Neural progenitor cell (in vitro differentiated cells): ENCODE measurements around the gene ARHGAP24.

Experiments
- EZH2 ChIP-seq: fragments of 200-600 bp; sonication (generic); IDR thresholded peaks from 2 replicates; pipeline ENCODE4 v1.6.1; 2017; ENCODE audit warnings: antibody characterized with exemption, mild to moderate bottlenecking, moderate library complexity
- TF ChIP-seq, protein P1 (sequence below): fragments of 200-600 bp; sonication (generic); IDR thresholded peaks from 2 replicates; pipeline ENCODE4 v1.5.1; 2017; ENCODE audit warnings: antibody characterized with exemption, mild to moderate bottlenecking

DNA sequence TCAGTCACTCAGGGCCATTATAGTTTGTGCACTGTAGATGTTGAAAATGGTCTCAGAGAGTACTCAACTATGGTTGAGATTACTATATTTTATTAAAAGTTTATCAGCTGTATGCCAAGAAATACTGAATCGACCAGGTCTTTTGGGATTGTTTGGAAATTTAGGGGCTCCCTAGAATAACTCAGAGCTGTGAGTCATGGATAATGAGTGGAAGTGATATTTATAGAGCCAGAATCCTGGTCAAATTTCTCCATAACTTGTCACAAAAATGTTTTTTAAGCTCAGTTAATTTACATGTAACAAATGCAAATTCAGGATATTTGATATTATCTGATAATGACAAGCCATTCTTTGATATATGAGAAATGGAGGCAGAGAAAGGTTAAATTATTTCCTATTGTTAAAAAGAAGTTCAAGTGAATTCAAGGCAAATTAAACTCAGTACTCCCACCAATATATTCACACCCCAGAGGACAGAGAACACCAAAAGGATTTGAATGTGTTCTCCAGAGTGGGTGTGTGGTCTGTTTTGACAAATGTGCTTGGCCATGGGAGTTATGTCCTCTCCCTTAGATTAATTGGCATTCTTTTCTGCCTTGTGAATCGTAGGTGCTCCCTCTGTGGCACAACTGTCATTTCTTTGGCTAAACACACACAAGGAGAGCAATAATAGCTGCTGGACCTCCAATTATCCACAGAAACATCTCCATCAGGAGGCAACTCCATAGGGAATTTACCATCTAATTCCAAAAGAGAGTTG lies 37.7 kb downstream of the ARHGAP24 start:
- TF ChIP-seq, protein P1, sequence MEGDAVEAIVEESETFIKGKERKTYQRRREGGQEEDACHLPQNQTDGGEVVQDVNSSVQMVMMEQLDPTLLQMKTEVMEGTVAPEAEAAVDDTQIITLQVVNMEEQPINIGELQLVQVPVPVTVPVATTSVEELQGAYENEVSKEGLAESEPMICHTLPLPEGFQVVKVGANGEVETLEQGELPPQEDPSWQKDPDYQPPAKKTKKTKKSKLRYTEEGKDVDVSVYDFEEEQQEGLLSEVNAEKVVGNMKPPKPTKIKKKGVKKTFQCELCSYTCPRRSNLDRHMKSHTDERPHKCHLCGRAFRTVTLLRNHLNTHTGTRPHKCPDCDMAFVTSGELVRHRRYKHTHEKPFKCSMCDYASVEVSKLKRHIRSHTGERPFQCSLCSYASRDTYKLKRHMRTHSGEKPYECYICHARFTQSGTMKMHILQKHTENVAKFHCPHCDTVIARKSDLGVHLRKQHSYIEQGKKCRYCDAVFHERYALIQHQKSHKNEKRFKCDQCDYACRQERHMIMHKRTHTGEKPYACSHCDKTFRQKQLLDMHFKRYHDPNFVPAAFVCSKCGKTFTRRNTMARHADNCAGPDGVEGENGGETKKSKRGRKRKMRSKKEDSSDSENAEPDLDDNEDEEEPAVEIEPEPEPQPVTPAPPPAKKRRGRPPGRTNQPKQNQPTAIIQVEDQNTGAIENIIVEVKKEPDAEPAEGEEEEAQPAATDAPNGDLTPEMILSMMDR, result no peak
- no peak for TF ChIP-seq EZH2
